Stimulated activated CD4-positive, alpha-beta T cell treated with anti-CD3 and anti-CD28 coated beads, Interleukin-1b, Interleukin-23, amount 100 ng/mL, for 24 hours (primary cell): Measurements from ENCODE around the gene IQSEC3.

Experiments
- DNase-seq, 4 experiments: peaks; one replicate each; pipeline ENCODE4 v3.0.0-alpha.2; 2020; ENCODE audit warnings: low read depth in 4 of 4, low spot score in 1 of 4

IQSEC3 gene

DNA sequence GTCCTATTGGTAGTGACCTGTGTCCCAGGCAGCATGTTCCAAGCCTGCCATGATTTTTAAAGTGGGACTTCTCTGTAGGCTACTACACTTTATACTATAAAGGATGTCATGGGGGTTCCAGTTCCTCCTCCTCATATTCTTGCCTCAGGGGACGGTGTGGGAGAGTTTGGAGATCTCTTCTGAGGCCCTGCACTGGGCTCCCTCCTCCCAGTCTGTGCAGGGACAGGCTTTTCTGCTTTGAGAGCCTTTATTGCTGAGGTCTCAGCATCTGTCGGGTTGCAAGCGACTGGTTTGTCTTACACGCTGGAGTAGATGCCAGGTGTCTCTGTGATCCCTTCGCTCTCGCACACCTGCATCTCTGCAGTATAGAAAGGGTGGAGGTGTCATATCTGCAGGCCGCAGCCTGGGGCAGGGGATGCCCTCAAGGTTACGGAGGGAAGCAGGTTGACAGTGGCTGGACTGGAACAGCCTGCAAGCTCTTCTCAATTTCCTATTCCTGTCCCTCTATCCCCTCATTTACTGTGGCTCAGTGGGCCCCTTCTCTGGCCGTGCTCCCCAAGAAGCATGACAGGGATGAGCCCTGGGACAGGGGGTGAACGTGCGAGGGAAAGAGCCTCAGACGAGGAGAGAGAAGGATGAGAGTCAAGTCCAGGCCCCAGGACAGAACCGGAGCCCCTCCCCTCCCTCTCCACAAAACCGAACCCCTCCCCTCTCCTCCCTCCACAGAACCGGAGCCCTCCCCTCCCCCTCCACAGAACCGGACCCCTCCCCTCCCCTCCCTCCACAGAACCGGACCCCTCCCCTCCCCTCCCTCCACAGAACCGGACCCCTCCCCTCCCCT lies 96.1 kb downstream of the IQSEC3 start:
- DNase-seq: no peak

DNA sequence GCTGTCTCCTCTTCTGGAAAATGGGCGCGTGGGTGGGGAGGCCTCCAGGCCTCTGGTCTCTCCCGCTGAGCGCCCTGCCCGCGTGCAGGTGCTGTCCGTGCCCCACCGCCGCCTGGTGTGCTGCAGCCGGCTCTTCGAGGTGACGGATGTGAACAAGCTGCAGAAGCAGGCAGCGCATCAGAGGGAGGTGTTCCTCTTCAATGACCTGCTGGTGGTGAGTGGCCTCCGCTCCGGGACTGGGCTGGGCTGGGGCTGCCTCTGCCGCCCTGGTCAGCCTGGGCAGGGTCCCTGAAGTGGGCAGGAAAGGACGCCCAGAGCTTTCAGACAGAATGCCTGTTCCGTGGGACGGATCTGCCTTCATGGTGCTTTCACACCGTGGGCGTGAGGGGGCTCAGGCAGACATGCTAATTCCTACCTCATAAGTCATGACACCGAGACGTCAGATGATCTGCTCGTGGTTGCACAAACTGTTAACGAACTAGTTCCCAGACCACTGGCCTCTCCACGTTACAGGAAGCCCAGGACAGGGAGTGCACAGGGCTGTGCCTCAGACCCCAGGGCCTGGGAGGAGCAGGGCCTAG lies 96.9 kb downstream of the IQSEC3 start:
- DNase-seq: no peak

DNA sequence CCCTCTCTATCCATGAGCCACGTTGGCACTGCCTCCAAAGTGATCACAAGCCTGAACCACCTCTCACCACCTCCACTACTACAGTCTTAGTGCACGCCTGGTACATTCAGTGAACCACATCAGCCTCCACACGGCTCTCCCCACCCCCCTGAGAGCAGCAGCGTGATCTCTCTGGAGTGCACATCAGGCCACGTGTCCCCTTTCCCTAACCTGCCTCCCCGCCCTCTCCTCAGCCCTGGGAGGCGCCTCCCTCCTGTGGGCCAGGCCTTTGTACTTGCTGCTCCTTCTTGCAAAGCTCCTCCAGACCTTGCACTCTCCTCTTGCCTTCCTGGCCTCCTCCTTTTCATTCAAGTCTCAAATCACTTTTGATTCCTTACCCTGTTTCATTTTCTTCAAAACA lies 97.6 kb downstream of the IQSEC3 start:
- DNase-seq: no peak

DNA sequence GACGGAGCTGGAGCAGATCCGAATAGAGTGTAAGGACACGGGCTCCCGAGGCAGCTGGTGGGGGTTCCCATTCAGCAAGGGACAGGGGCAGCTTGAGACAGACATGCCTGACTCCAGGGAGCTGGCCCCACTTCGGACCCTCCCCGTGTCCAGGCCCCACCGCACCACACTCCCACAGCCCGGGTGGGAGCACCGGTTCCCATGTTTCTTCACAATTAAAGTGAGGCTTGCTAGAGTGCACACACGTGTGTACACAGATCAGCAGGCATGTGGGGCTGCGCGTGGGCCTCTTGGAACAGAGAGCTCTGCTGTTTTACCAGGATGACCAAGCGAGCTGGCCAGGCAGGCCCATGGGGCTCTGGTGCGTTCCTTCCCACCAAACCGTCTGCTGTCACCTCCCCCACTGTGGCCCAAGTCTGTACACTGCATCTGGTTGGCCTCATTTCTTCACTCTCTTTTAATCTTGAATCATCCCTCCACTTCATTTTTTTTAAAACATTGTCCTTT lies 99.3 kb downstream of the IQSEC3 start:
- no peak for DNase-seq

DNA sequence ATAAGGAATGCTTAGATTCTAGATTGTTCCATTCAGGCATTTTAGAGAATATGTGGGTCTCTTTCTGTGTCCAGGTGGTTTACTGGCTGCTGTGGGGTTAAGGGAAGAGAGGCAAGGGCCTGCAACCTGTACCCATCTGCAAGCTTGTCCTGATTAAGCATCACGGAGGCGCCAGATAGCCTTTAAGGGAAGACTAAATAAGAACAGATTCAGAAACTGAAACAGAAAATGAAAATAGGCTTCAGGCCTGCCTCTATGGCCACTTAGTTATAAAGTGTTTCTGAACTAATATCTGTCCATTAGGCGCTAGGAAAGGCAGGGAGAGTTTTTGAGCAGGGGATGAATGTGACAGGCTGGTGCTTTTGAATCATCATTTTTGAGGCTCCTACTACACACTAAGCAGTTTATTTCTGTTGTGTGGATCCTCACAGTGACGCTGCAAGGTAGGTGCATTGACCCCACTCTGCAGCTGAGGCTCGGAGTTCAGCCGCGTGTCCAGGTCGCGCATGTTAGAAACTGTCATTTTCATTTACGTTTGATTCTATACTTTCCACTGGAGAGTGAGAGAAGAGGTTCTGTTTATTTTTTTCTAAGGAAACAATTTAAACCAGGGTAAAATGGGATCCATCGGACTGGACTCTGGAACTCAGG lies 100.0 kb downstream of the IQSEC3 start:
- no peak for DNase-seq

DNA sequence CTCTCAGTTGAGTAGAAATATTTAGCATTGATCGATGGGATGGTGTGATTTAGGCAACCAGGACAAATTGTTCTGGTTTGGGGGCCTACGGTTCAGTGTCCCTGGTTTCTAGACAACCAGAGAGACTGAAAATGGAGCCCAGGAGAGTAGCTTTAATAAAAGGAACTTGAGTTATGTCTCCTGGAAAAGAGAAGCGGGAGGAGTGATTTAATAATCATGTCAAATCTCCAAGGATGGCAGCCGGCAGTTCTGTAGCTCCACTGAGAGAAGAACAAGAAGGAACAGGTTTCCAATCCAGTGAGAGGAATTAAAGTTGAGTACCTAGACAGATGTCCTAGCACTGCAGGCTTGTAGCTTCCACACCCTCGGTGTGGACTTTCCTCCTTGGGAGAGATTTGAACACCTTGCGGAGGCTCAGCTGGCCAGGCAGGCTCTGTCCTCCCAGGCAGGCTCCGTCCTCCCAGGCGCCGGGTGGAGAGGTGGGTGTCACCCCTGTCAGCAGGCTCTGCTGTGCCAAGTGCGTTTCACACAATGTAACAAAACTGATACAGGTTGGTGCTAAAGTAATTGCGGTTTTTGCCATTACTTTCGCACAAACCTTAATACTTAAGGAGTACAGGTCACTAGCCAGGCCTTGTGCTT lies 101.5 kb downstream of the IQSEC3 start:
- DNase-seq: no peak

DNA sequence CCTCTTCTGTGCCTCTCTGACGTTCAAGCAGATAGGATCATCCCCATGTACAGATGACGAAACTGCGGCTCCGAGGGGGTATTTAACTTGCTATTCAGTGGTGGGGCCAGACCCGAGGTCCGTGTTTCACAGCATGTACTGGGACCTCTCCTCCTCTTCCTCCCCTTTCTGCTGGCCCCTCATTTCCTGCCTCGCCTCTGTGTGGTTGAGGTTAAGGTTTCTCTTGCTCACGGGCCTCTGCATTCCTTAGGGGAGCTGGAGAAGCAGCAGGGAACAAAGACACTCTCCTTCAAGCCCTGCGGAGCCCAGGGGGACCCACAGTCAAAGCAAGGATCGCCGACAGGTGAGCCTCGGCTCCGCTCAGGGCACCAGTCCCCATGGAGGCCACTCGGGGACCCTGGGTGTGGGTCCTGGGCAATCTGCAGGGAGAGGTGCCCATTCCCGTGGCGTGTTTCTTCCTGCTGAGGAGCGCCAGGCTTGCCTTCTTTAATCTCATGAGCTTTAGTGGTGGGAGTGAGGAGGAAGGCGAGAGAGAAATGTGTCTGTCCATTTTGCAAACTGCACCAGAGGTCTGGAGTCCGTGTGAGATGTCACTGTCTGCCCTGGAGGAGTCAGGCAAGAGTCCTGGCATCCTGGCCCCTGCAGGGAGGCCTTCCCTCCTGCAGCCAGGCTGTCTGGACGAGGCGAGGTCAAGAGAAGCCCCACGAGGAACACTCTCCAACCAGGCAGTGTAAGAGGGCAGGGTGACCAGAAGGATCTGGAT lies 102.4 kb downstream of the IQSEC3 start:
- no peak for DNase-seq

DNA sequence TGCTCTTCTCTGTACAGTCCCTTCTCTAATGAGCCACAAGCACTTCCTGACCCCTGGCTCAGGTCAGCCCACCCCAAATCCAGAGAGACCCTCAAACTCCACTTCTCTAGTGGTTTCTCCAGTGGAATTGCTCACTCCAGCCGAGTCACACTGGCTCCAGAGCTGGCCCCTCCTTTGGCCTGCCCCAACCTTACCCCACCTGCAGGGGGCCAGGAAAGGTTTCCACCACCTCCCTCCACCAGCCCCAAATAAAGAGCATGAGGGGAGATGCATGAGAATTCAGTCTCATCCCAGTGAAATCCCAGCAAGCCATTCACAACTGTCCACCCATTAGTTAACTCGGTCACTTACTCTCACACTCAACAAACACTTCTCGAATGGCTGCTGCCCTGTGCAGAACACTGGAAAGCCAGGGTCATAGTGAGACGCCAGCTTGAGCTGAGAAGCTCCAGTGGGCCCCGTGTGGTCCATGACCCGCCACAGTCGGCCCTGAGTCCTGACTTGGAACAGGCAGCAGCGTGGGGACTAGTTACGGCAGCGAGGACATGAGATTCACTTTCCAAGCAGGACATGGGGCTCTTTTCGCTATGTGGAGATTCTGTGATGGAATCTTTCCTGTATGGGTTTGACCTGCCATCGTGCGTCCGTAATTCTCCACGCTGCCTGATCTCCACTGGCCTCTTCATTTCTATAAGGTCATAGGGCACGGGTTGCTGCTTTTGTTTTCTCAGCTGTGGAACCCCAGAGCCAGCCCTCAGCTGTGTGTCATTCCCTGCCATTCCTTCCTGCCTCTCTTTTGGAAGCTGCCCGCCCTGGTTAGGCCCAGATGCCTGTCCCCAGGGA lies 103.2 kb downstream of the IQSEC3 start:
- no peak for DNase-seq

DNA sequence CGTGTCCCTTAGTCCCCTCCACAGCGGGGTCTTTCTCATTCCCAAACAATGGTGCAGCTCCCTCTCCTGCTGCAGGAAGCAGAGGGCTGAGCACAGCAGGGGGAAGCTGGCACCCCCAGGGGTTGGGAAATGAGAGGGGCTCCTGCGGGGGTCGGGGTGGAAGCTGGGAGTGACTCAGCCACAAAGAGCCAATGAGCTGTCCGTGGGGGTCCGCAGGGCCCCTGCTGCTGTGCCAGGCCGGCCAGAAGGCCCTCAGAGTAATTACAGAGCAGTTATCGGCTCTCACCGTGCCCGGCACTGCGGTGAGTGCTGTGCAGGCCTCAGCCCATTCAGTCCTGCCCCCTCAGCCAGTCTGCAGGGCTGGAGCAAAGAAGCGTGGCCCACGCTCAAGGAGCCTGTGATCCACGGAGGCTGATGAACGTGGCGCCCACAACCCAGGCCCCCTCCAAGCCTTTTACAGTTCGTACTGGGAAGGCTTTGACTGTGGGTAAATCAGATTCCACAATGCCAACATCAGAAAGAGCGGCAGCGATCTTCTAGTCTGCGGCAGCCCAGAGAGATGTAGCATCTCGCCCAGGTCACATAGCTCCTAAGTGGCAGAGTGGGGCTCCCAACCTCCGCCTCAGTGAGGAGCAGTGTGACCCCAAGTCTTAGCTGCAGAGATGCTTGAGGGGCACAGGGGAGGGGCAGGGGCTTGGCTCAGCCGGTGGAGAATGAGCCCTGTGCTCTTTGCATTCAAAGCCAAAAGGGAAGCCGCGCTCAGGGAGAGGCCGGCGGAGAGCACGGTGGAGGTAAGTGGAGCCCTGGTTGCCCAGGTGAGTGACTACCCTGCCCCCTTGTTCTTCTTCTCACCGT lies 104.0 kb downstream of the IQSEC3 start:
- no peak for DNase-seq

DNA sequence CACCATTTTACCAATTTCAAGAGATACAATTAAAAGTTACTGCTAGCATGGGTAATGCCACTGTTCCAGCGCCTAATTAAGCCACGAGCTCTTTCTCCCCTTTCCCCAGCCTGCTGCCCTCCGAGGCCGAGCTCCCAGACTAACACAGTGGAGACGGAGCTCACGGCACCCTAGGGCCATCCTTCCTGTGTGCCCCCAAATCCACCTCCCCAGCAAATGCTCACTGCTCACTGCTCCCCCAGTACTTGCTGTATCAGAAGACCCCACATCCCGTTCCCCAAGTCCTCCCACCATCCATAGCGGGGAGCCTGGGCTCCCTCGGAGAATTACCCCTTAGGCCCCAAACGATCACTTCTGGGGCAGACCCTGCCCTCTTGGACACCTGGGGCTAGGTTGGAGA lies 104.7 kb downstream of the IQSEC3 start:
- DNase-seq: no peak

DNA sequence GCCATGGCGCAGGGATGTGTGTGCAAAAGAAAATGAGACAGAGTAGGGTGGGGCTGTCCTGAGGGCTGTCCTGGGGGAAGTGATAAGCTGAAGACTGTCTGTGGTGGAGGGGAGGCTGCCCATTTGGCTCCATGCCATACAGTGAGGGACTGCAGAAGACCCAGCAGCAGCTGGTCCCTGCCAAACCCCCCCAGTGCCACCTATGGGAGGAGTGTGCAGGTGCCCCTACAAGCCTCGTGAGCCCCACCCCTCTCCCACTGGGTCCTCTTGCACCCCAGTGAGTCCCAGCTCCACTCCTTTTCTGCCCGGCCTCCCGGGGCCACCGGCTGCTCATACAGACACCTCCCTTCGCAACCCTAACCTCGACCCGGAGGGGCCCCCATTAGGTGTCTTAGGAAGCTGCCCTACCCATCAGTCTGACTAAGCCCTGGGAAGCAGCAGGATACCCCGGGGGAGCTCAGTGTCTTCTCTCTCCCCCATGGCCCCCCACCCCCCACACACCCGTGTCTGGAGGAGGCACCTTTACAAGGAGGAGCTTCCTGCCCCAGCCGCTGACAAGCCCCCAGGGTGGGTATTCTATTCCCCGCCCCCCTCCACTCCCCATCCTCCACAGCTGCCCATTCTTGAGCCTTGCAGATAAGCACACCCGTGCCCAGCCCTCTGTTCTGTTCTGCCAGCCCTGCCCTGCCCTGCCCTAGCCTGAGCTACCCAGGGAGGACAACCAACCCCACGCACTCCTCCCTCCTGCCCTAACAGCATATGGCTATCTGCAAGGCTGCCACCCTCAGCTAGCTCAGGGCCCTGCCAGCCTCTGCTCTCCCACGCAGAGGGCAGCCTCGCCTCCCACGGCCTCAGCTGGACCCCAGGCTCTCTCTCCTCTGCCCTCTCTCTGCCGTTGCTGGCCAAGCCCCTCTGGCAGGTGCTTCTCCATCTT lies 105.4 kb downstream of the IQSEC3 start:
- no peak for DNase-seq

DNA sequence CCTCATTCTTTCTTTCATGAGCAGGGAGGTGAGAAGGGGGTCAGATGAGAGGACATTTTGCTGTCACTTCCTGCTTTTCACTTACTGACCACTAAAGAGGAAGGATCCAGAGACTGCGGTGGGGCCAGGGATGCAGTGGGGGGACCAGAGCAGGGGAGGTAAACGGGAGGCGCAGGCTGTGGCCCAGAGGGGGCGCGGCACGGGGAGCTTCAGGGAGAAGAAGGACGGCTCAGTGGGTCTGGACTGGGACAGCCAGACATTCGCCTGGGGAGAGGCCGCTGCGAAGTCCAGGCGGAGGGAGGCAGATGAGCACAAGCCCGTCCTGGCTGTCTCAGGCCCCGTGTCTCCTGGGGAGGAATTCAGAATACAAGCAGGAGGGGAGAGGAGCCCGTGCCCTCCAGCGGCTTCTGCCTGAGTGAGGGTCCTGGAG lies 106.2 kb downstream of the IQSEC3 start:
- DNase-seq: no peak

DNA sequence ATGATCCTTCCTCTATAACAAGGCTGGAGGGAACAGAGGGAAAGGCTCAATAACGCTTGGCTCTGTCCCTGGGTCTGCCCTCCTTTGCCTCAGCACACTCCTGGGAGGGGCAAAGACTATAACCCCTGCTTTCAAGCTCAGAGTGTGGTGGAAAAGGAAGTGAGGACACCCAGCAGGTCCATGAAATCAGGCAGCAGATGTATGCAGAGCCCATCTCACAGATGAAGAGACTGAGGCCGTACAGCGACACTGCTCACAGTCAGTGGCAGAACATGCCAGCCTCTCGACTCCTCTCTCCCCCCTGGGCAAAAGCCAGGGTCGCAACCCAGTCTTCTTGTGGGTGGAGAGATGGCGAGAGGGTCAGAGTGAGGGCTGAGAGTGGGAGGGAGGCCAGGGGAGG lies 107.6 kb downstream of the IQSEC3 start:
- DNase-seq: no peak

DNA sequence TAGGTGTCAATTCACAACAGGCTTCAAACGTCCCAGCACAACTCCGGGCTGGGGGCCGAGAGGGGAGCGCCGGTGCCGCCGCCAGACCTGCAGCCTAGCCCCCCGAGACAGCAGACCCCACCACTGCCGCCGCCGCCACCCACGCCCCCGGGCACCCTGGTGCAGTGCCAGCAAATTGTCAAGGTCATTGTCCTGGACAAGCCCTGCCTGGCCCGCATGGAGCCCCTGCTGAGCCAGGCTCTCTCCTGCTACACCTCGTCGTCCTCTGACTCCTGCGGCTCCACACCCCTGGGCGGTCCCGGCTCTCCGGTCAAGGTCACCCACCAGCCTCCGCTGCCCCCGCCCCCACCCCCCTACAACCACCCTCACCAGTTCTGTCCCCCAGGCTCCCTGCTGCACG lies 108.0 kb downstream of the IQSEC3 start:
- no peak for DNase-seq

DNA sequence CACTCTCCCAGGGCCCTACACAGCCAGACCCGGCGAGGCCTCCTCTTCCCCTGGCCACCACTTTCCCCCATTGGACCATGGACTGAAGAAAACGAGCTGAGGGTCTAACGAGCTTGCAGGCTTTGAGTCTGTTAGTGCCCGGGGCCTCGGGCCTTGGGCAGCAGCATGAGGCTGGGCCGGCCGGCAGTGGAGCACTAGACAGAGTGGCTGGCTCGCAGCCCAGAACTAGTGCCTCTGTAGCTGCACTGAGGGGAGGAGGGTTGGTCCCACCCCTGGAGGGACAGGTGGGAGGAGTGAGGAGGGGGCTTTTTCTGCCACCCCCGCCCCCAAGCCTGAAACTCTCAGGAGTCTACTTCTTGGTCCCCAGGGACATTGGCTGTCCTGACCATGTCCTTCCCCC lies 108.7 kb downstream of the IQSEC3 start:
- no peak for DNase-seq

DNA sequence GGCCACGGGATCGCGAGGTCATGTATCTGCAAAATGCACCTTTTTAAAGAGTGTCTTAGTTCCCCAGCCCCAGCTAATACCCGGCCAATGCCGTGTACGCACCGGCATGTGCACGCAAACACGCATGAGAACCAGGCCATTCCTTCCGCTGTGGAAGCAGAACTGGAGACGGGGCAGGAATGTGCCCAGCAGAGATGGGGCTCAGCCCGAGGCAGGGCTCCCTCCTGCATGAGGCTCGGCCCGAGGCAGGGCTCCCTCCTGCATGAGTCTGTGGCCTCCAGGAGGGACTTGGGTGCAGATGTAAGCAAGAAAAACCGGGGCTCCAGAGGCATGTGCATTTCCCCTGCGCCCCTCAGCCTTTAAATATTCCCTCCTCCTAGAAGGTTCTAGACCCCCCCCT lies 109.2 kb downstream of the IQSEC3 start:
- DNase-seq: no peak

DNA sequence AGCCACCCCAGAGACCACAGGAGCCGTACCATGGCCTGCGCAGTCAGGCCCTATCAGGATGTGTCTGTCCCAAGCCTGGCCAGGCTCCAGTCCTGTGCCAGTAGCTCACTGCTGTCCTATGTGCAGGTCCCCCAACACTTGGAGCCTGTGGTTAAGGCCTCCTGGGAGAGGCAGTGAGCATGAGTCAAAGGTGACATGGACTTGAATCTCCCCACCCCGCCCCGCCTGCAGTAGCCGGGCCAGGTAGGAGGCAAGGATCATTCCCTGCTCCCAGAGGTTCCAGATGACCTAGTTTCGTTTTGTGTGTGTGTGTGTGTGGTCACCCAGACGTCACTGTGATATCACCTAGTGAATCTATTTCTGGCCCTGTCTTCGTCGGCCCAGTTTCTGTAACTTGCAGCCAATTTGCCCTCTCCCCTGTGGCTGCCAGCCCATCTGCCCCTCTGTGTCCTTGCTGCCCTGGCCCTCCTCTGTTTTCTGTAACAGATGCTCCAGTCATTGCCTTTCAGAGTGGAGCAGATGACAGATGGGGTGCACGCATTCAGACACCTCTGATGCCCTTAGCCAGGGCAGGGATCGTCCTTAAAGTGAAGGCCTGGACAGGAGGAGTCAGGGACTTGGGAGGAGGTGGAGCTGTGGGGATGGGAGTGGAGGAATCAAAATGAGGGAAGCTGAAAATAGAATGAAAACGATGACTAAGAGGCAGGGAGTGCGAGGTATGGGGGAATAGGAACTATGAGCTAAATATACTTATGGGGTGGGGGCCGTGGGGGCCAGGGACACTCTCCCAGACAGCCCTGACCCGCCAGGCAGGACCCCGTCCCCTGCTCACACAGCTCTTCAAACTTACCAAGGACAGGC lies 110.0 kb downstream of the IQSEC3 start:
- DNase-seq: no peak
